ENCODE measurements around the gene CCNG1.

CCNG1 gene

DNA sequence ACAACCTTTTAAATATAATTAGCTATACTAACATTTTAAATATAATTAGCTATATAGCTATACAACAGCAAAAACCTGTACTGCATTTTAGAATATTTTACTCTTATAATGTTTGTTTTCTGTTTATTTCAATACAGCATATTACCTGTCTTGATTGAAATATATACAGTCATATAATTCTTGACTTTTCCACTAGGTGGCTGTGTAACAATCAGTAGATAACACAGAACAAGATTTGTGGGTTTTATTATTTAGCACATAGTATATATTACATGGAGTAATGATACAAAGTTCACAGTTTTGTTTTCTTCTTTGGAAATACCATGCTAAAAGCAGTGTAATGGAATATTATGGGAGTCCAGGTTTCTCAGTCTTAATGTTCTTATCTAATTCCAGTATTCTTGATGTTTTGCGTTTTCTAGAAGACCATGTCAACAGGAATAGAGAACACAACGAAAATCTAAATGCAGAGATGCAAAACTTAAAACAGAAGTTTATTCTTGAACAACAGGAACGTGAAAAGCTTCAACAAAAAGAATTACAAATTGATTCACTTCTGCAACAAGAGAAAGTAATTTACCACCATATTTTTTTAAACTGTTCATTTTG, 36.3 kb downstream of the CCNG1 start:
- DNase-seq, result peak; percentile 50
- in situ Hi-C loops (cut with HindIII; ENCODE audit: low pct_ligation_motif_present, low pct_unique_long_range_greater_than_20kb, low sequenced_read_pairs), result no loop called here

DNA sequence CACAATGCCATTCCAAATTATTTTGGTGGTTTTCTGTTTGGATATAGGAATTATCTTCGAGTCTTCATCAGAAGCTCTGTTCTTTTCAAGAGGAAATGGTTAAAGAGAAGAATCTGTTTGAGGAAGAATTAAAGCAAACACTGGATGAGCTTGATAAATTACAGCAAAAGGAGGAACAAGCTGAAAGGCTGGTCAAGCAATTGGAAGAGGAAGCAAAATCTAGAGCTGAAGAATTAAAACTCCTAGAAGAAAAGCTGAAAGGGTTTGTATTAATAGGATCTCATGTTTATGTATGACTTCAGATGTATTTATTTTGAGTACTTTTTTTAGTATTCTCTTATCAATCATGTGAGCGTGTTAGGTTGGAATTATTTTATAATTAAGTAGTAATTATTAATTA, 38.0 kb downstream of the CCNG1 start:
- in situ Hi-C loops (cut with HindIII; ENCODE audit: low pct_ligation_motif_present, low pct_unique_long_range_greater_than_20kb, low sequenced_read_pairs), result no loop called here
- no peak for DNase-seq

DNA sequence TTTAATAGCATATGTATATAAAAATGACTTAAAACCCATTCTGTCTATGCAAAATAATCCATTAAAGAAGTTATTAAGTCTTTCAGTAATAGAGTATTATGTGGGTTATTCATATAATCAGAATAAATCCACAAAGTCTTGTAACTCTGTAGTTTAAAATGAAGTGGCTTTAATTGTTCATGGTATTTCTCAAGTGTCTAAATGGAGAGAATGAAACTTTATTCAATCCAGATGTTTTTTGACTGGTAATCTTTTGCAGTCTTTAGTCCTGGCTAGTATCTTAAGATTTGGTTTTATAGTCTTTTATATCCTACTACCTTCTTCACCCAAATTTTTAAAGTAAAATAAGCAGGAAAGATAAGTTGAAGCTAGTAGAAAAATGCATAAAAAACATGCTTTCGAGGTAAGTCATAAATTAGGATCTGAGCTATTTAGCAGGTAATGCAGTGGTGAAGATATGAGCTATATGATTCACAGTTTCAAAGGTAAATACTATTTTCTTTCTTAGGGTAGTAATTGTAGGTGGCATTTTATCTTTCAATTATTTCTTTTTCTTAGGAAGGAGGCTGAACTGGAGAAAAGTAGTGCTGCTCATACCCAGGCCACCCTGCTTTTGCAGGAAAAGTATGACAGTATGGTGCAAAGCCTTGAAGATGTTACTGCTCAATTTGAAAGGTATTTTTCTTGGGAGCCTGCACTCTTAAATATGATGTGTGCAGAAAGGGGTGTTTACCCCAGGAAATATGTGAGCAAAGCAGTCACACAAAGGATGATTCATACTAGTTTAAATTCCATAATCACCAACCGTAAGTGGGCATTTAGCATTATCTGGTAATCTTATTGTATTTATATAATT, 41.0 kb downstream of the CCNG1 start:
- DNase-seq, result no peak
- in situ Hi-C loops (cut with HindIII; ENCODE audit: low pct_ligation_motif_present, low pct_unique_long_range_greater_than_20kb, low sequenced_read_pairs), result no loop called here

DNA sequence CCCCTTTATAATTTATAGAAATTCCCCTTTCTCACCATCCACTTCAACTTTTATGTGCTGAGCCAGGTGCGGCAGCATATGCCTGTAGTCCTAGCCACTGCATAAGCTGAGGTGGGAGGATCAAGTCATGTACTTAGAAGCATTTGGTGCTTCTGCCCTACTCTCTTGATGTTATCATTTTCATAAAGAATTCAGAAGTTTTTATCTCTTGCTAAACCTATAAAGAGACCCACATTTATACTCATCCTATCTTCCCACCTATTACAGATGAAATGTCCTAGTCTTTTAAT, 41.5 kb downstream of the CCNG1 start:
- in situ Hi-C loops (cut with HindIII; ENCODE audit: low pct_ligation_motif_present, low pct_unique_long_range_greater_than_20kb, low sequenced_read_pairs), result no loop called here
- DNase-seq, result no peak

DNA sequence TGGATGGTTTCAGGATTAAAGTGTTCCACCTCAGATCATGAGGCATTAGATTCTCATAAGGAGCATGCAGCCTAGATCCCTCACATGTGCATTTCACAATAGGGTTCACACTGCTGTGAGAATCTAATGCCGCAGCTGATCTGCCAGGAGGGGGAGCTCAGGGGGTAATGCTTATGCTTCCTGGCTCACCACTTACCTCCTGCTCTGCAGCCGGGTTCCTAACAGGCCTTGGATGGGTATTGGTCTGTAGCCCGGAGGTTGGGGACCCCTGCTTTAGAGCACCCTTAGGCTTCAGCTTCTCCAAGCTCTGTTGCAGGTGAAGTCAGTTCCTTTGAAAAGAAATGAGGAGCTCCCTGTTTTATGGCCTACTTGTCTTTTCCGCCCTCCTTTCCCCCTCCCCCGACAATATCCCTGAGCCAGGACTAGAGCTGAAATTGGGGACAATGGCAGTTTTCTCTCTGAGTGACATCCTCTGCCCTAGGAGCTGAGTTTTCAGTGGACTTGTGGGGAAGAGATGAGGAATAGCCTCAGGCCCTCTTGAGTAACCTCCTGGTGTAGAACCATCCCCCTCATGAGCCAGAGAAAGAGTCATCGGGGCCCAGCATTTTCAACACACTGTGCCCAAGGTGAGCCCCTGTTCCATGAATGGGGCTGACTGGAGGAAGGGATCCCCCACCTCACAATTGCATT, 51.8 kb downstream of the CCNG1 start:
- in situ Hi-C loops (cut with HindIII; ENCODE audit: low pct_ligation_motif_present, low pct_unique_long_range_greater_than_20kb, low sequenced_read_pairs), result no loop called here
- DNase-seq, result peak; percentile 47

DNA sequence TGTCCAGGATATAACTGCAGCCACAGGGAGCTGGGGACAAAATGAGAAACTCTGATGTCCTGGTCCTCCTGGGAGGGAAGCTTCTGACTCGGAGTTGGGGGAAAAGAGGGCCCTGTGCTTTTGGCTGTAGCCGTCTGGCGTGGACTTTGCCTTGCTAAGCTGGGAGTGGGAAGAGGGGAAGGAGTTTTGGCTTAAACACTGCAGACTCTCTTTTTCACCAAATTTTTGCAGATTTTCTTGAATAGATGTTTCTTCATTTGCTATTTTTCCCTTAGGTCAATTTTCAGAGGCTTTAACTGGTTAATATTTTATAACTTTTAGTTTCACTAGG, 52.3 kb downstream of the CCNG1 start:
- in situ Hi-C loops (cut with HindIII; ENCODE audit: low pct_ligation_motif_present, low pct_unique_long_range_greater_than_20kb, low sequenced_read_pairs), result no loop called here
- no peak for DNase-seq

Data from ACHN (cell line).